ENCODE results near the gene LOXHD1. TPM values are rescaled to one million over a fixed set of nuclear protein-coding genes. Genes with fewer than 3 reads are reported as not detected.

Gene LOXHD1
- total and polyA plus RNA-seq, 2 of the 4 experiments (the other 2 are of a cell fraction): not detected

DNA sequence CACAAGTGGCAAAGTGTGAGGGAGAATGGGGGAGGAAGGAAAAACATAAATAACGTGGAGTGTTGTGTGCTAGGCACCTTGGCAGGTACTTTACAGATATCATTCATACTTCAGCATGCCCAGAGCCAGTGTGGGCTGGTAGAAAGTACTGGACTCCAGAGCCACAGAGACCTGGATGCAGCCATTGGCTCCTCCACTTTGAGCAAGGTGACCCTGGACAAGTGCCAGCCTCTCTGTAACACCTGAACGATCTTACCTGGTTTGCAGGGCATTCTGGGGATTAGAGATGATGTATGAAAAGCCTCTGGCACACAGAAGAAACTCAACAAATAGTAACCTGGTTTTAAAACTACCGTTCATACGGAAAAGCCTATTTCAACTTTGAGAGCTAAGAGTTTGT, 6.3 kb downstream of the LOXHD1 start:
- in situ Hi-C loops (cut with MboI; ENCODE audit: low sequenced_read_pairs): loop anchor here (10.0 to 25.0 kb wide), 2 partner anchors 356 to 988 kb away; no protein-coding TSS in a partner anchor
- dilution Hi-C loops (cut with HindIII; ENCODE audit: low sequenced_read_pairs, unreplicated experiment): no loop called here
- H3K23ac ChIP-seq (ENCODE audit: low read depth, low read length): no peak overlapping the region
- WGBS, 2 experiments (ENCODE audit: extremely low coverage in 2 of 2, insufficient read length in 1 of 2): no CpG with 5 or more reads among the region's 4 CpGs
- no peak overlapping the region for H3K4me2 ChIP-seq (ENCODE audit: low read depth, low read length)
- no peak overlapping the region for H3K9ac ChIP-seq (ENCODE audit: low read depth, low read length)
- no peaks in the 10 kb centered on the region for H3K9me3 ChIP-seq (ENCODE audit: control insufficient read depth, insufficient read depth, low read length)
- H3K4me1 ChIP-seq (ENCODE audit: control insufficient read depth, insufficient read depth, low read length): no peaks in the 10 kb centered on the region
- no peak overlapping the region for H4K91ac ChIP-seq (ENCODE audit: insufficient read depth, low read depth, low read length)
- H3K27me3 ChIP-seq (ENCODE audit: control insufficient read depth, insufficient read depth, low read length): peaks cover 17% of the 10 kb centered on the region
- no peak overlapping the region for H2BK120ac ChIP-seq (ENCODE audit: low read depth, low read length)
- no peak overlapping the region for H3K27ac ChIP-seq (ENCODE audit: insufficient read depth, low read length)
- H3K56ac ChIP-seq (ENCODE audit: extremely low read depth, insufficient read depth, low read length): no peak overlapping the region
- H2BK15ac ChIP-seq (ENCODE audit: low read depth, low read length): no peak overlapping the region
- POLR2A ChIA-PET (ENCODE audit: unreplicated experiment): no interaction called here
- H3K18ac ChIP-seq (ENCODE audit: low read depth, low read length): no peak overlapping the region
- no peak overlapping the region for H2BK20ac ChIP-seq (ENCODE audit: low read depth, low read length)
- no peaks in the 10 kb centered on the region for H4K20me1 ChIP-seq (ENCODE audit: insufficient read depth, low read length)
- CTCF ChIA-PET: interaction anchor here (1.1 kb wide), 1 partner anchor 502 kb away, joined by 3 read pairs; no protein-coding TSS in a partner anchor
- H4K8ac ChIP-seq (ENCODE audit: low read depth in 2 of 2, low read length in 2 of 2): no peak overlapping the region
- no peaks in the 10 kb centered on the region for H3K36me3 ChIP-seq (ENCODE audit: control insufficient read depth, insufficient read depth, low read length)
- no peak overlapping the region for H4K5ac ChIP-seq (ENCODE audit: low read depth, low read length)
- H2BK5ac ChIP-seq (ENCODE audit: low read depth, low read length, poor library complexity, severe bottlenecking): no peak overlapping the region
- H3K4ac ChIP-seq (ENCODE audit: low read depth, low read length): no peak overlapping the region
- no peak for TF ChIP-seq MAZ (IDR thresholded peaks at IDR 0.05; ENCODE audit: borderline replicate concordance, low read depth, low read length)
- no peak for TF ChIP-seq MAFK (IDR thresholded peaks at IDR 0.05; ENCODE audit: low read depth, low read length)
- no peak for TF ChIP-seq MXI1 (IDR thresholded peaks at IDR 0.05; ENCODE audit: borderline replicate concordance, low read depth, low read length)
- no peak for TF ChIP-seq CHD1 (IDR thresholded peaks at IDR 0.05; ENCODE audit: low read depth, low read length)
- TF ChIP-seq CEBPB (IDR thresholded peaks at IDR 0.05; ENCODE audit: low read depth, low read length): no peak
- no peak for TF ChIP-seq FOS (IDR thresholded peaks at IDR 0.05; ENCODE audit: low read depth, low read length)
- TF ChIP-seq BHLHE40 (IDR thresholded peaks at IDR 0.05; ENCODE audit: low read depth, low read length): no peak
- TF ChIP-seq RAD21 (IDR thresholded peaks at IDR 0.05; ENCODE audit: low read length): no peak
- TF ChIP-seq, protein P1, sequence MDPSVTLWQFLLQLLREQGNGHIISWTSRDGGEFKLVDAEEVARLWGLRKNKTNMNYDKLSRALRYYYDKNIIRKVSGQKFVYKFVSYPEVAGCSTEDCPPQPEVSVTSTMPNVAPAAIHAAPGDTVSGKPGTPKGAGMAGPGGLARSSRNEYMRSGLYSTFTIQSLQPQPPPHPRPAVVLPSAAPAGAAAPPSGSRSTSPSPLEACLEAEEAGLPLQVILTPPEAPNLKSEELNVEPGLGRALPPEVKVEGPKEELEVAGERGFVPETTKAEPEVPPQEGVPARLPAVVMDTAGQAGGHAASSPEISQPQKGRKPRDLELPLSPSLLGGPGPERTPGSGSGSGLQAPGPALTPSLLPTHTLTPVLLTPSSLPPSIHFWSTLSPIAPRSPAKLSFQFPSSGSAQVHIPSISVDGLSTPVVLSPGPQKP (IDR thresholded peaks at IDR 0.05; ENCODE audit: borderline replicate concordance, low read depth, low read length): no peak
- no peak for TF ChIP-seq RFX5 (IDR thresholded peaks at IDR 0.05; ENCODE audit: low read depth, low read length)
- no peak for TF ChIP-seq NFE2L2 (IDR thresholded peaks at IDR 0.05; ENCODE audit: low read depth, low read length)
- TF ChIP-seq POLR2A (IDR thresholded peaks at IDR 0.05; ENCODE audit: low read depth, low read length): no peak
- TF ChIP-seq, protein P2, sequence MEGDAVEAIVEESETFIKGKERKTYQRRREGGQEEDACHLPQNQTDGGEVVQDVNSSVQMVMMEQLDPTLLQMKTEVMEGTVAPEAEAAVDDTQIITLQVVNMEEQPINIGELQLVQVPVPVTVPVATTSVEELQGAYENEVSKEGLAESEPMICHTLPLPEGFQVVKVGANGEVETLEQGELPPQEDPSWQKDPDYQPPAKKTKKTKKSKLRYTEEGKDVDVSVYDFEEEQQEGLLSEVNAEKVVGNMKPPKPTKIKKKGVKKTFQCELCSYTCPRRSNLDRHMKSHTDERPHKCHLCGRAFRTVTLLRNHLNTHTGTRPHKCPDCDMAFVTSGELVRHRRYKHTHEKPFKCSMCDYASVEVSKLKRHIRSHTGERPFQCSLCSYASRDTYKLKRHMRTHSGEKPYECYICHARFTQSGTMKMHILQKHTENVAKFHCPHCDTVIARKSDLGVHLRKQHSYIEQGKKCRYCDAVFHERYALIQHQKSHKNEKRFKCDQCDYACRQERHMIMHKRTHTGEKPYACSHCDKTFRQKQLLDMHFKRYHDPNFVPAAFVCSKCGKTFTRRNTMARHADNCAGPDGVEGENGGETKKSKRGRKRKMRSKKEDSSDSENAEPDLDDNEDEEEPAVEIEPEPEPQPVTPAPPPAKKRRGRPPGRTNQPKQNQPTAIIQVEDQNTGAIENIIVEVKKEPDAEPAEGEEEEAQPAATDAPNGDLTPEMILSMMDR (conservative IDR thresholded peaks at IDR 0.05; ENCODE audit: low read depth, low read length): no peak
- TF ChIP-seq, protein P3, sequence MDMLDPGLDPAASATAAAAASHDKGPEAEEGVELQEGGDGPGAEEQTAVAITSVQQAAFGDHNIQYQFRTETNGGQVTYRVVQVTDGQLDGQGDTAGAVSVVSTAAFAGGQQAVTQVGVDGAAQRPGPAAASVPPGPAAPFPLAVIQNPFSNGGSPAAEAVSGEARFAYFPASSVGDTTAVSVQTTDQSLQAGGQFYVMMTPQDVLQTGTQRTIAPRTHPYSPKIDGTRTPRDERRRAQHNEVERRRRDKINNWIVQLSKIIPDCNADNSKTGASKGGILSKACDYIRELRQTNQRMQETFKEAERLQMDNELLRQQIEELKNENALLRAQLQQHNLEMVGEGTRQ (IDR thresholded peaks at IDR 0.05; ENCODE audit: low read depth, low read length): no peak
- TF ChIP-seq RCOR1 (IDR thresholded peaks at IDR 0.05; ENCODE audit: insufficient replicate concordance, low read length): no peak
- TF ChIP-seq SMC3 (IDR thresholded peaks at IDR 0.05; ENCODE audit: low read depth, low read length): no peak
- H2AK5ac ChIP-seq (ENCODE audit: low read depth, low read length): no peak overlapping the region
- no peaks in the 10 kb centered on the region for H3K9me1 ChIP-seq (ENCODE audit: insufficient read depth, low read length)
- H2AFZ ChIP-seq (replicated peaks; ENCODE audit: low read length, poor library complexity): no peak overlapping the region
- no peak overlapping the region for H2AK9ac ChIP-seq (replicated peaks; ENCODE audit: low read depth, low read length, poor library complexity)
- no peak for ATAC-seq (ENCODE audit: low read depth)
- BruUV-seq (replicated peaks): no TSS peak
- no peaks in the 10 kb centered on the region for H3K79me1 ChIP-seq (ENCODE audit: low read depth in 1 of 2, low read length in 2 of 2)
- intact Hi-C loops (cut with micrococcal nuclease): no loop called here
- no peak for DNase-seq
- no peak overlapping the region for H3K4me3 ChIP-seq (ENCODE audit: insufficient read depth, low read depth, low read length)
- no peak overlapping the region for H3K14ac ChIP-seq (replicated peaks; ENCODE audit: low read depth, low read length)
